Lower leg skin (tissue), 3 donors: ENCODE results near the gene IL17B.

Source experiments
- POLR2A ChIP-seq, 2 donors: fragments of 450-650 bp; IDR thresholded peaks; one replicate each; pipeline ENCODE4 v1.6.1; 2016 to 2017; ENCODE audit warnings: antibody characterized with exemption in 2 of 2, mild to moderate bottlenecking in 1 of 2, moderate library complexity in 1 of 2
- TF ChIP-seq, protein P1 (sequence below), 3 donors: fragments of 450-650 bp; IDR thresholded peaks; one replicate each; pipeline ENCODE4 v1.5.1; 2016; ENCODE audit warnings: antibody characterized with exemption in 3 of 3, mild to moderate bottlenecking in 3 of 3, moderate library complexity in 2 of 3

DNA sequence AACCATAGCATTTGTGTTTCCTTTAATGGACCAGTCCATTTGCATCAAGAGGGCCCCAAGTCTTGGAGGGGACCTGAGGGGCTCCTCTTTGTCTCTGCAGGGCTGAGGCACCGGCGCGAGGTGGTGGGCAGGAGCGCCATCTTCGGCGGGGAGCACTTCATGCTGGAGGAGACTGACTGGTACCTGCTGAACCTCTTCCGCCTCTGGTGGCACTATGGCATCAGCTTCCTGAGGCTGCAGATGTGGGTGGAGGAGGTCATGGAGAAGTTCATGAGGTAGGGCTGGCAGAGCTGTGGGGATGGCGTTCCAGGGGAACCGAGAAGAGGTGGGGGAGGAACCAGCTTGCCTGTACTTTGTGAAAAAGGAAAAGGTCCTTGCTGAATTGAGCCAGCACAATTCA, 15.2 kb downstream of the IL17B start:
- TF ChIP-seq POLR2A (IDR thresholded peaks at IDR 0.05) = no peak
- TF ChIP-seq, protein P1, sequence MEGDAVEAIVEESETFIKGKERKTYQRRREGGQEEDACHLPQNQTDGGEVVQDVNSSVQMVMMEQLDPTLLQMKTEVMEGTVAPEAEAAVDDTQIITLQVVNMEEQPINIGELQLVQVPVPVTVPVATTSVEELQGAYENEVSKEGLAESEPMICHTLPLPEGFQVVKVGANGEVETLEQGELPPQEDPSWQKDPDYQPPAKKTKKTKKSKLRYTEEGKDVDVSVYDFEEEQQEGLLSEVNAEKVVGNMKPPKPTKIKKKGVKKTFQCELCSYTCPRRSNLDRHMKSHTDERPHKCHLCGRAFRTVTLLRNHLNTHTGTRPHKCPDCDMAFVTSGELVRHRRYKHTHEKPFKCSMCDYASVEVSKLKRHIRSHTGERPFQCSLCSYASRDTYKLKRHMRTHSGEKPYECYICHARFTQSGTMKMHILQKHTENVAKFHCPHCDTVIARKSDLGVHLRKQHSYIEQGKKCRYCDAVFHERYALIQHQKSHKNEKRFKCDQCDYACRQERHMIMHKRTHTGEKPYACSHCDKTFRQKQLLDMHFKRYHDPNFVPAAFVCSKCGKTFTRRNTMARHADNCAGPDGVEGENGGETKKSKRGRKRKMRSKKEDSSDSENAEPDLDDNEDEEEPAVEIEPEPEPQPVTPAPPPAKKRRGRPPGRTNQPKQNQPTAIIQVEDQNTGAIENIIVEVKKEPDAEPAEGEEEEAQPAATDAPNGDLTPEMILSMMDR (IDR thresholded peaks at IDR 0.05) = no peak
